Caco-2 (cell line): ENCODE results near the gene TMEM184B. TPM values are rescaled to one million over a fixed set of nuclear protein-coding genes. Genes with fewer than 3 reads are reported as not detected.

Source experiments
- BruUV-seq: library from RNA; stranded (reverse); fragments of 400-500 nt; replicated peaks from 2 replicates; lab custom pipeline; 2021; lab: Mats Ljungman, UMichigan
- CTCF ChIA-PET: fragments of 300-600 bp; sonication (Branson Sonifier 250); formaldehyde crosslinking; loops from one replicate; lab custom pipeline; 2022; ENCODE audit warnings: antibody characterized with exemption; lab: Charles Lee
- POLR2A ChIA-PET: fragments of 300-600 bp; sonication (Branson Sonifier 250); formaldehyde crosslinking; loops from one replicate; lab custom pipeline; 2022; ENCODE audit warnings: antibody characterized with exemption; lab: Charles Lee
- DNase-seq, 2 experiments: peaks; one replicate each; pipeline versions ENCODE4 v3.0.0 to v3.0.0-alpha.2; 2020 to 2022
- H3K27me3 ChIP-seq: replicated peaks from 2 replicates; pipeline ENCODE4 v1.6.0; 2011; ENCODE audit warnings: low read length; ENCODE audit not compliant: control insufficient read depth, insufficient read depth
- H3K36me3 ChIP-seq: 2 replicates; pipeline ENCODE4 v1.5.1; 2011; ENCODE audit warnings: low read length; ENCODE audit not compliant: control insufficient read depth, insufficient read depth
- H3K4me1 ChIP-seq: fragments of 250-450 bp; sonication (Bioruptor Pico); 2 replicates; pipeline ENCODE4 v1.5.1; 2020; ENCODE audit warnings: mild to moderate bottlenecking
- H3K4me3 ChIP-seq: 2 replicates; pipeline ENCODE4 v1.5.1; 2011; ENCODE audit warnings: low read depth, mild to moderate bottlenecking, control low read depth, low read length
- H3K9me3 ChIP-seq: fragments of 250-450 bp; sonication (Bioruptor Pico); 2 replicates; pipeline ENCODE4 v1.5.1; 2020; ENCODE audit warnings: mild to moderate bottlenecking, moderate library complexity
- H3K27ac Mint-ChIP-seq: one replicate; pipeline ENCODE4 v1.8.0; 2022; ENCODE audit warnings: mixed read lengths; ENCODE audit not compliant: unreplicated experiment
- H3K27me3 Mint-ChIP-seq: one replicate; pipeline ENCODE4 v1.8.0; 2022; ENCODE audit warnings: mixed read lengths; ENCODE audit not compliant: insufficient read depth, unreplicated experiment
- H3K36me3 Mint-ChIP-seq: one replicate; pipeline ENCODE4 v1.8.0; 2022; ENCODE audit warnings: mild to moderate bottlenecking, mixed read lengths; ENCODE audit not compliant: insufficient read depth, unreplicated experiment
- H3K4me1 Mint-ChIP-seq: one replicate; pipeline ENCODE4 v1.8.0; 2022; ENCODE audit warnings: low read depth, mixed read lengths; ENCODE audit not compliant: unreplicated experiment
- H3K4me3 Mint-ChIP-seq: one replicate; pipeline ENCODE4 v1.8.0; 2022; ENCODE audit warnings: mild to moderate bottlenecking, moderate library complexity, mixed read lengths; ENCODE audit not compliant: unreplicated experiment
- H3K9me3 Mint-ChIP-seq: one replicate; pipeline ENCODE4 v1.8.0; 2022; ENCODE audit warnings: mixed read lengths; ENCODE audit not compliant: unreplicated experiment
- intact Hi-C: fragments of 100-400 bp; cut with micrococcal nuclease; formaldehyde crosslinking; loops from one replicate; pipeline ENCODE4 v1.10.0; 2022; ENCODE audit not compliant: unreplicated experiment
- total RNA-seq: library from RNA; stranded (reverse); gene quantifications from 2 replicates; pipeline ENCODE4 v1.2.3, GENCODE V29; 2022
- TF ChIP-seq, protein P1 (sequence below), 2 experiments: fragments of 200-600 bp in 1 of 2; IDR thresholded peaks; 1 replicate in 1 of 2; 2 replicates in 1 of 2; pipeline versions ENCODE4 v1.5.1 to v1.8.0; 2011 to 2022; ENCODE audit warnings: antibody characterized with exemption in 1 of 2, control low read depth in 1 of 2, inconsistent platforms in 1 of 2, low read depth in 1 of 2, low read length in 1 of 2, mild to moderate bottlenecking in 1 of 2, moderate library complexity in 1 of 2; ENCODE audit not compliant: insufficient read depth in 1 of 2, severe bottlenecking in 1 of 2, unreplicated experiment in 1 of 2

TMEM184B gene
- total RNA-seq, 1 experiment from 2014 or later, result 53.3 TPM

DNA sequence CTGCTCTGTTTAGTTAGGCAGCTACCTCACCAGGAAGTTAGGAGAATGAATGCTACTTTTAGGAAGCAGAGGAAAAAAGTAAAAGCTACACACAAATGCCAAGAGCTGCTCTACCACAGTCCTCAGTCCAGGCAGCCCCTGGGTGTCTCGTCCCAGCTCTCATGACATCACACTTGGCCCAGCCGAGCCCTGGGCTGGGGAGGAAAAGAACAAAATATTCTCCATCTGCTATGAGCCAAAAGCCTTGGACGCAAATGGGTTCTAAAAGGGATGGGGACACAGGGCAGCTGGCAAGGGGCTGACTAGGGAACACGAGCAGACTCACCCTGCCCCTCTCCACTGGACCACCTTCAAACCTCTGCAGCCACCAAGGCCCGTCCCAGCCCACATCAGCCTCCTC, 26.1 kb downstream of the TMEM184B start:
- no peak overlapping the region for H3K27ac Mint-ChIP-seq
- no TSS peak for BruUV-seq
- H3K4me1 ChIP-seq, result no peaks in the 10 kb centered on the region
- TF ChIP-seq, protein P1, sequence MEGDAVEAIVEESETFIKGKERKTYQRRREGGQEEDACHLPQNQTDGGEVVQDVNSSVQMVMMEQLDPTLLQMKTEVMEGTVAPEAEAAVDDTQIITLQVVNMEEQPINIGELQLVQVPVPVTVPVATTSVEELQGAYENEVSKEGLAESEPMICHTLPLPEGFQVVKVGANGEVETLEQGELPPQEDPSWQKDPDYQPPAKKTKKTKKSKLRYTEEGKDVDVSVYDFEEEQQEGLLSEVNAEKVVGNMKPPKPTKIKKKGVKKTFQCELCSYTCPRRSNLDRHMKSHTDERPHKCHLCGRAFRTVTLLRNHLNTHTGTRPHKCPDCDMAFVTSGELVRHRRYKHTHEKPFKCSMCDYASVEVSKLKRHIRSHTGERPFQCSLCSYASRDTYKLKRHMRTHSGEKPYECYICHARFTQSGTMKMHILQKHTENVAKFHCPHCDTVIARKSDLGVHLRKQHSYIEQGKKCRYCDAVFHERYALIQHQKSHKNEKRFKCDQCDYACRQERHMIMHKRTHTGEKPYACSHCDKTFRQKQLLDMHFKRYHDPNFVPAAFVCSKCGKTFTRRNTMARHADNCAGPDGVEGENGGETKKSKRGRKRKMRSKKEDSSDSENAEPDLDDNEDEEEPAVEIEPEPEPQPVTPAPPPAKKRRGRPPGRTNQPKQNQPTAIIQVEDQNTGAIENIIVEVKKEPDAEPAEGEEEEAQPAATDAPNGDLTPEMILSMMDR (IDR thresholded peaks at IDR 0.05; ENCODE audit: insufficient read depth in 1 of 2, low read depth in 1 of 2, low read length in 1 of 2, severe bottlenecking in 1 of 2, unreplicated experiment in 1 of 2), result no peak
- peaks cover 9% of the 10 kb centered on the region for H3K36me3 Mint-ChIP-seq
- H3K9me3 Mint-ChIP-seq, result no peaks in the 10 kb centered on the region
- ChIA-PET POLR2A (no interaction called here), CTCF (no interaction called here)
- no peaks in the 10 kb centered on the region for H3K4me1 Mint-ChIP-seq
- no peak for DNase-seq
- no peaks in the 10 kb centered on the region for H3K9me3 ChIP-seq
- intact Hi-C loops, result no loop called here
- H3K36me3 ChIP-seq, result no peaks in the 10 kb centered on the region
- no peaks in the 10 kb centered on the region for H3K27me3 ChIP-seq
- H3K4me3 ChIP-seq, result no peak overlapping the region
- no peaks in the 10 kb centered on the region for H3K27me3 Mint-ChIP-seq
- H3K4me3 Mint-ChIP-seq, result no peak overlapping the region

DNA sequence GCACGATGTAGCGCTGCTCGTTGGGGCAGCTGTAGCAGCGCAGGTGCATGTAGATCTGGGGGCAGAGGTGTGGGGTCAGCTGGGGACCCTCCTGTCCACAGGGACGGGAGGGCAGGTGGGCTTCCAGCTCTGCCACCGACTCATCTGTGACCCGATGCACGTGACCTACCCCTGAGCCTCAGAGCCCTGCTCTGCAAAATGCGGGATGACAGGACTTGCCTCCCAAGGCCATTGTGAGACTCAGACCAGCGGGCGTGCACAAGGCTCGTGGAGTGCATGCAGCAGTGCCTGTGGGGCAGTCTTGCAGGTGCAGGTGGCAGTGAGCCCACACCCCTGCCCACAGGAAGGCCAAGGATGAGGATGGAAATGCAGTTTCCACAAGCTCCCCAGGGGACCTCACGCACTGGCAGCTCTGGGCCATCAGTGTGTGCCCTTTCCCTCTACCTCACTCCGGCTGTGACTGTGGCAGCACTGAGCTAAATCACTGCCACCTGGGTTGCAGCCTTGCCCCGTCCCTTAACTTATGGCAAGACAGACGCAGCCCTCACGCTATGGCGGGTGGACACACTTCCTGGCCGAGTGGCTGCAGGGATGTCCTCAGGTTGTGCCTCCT, 26.7 kb downstream of the TMEM184B start:
- ChIA-PET POLR2A (no interaction called here), CTCF (no interaction called here)
- H3K4me3 ChIP-seq, result no peak overlapping the region
- no peak overlapping the region for H3K4me3 Mint-ChIP-seq
- H3K4me1 ChIP-seq, result no peaks in the 10 kb centered on the region
- H3K36me3 Mint-ChIP-seq, result peaks cover 11% of the 10 kb centered on the region
- intact Hi-C loops, result no loop called here
- no peaks in the 10 kb centered on the region for H3K9me3 ChIP-seq
- no peak overlapping the region for H3K27ac Mint-ChIP-seq
- no peaks in the 10 kb centered on the region for H3K36me3 ChIP-seq
- TF ChIP-seq, protein P1 (IDR thresholded peaks at IDR 0.05; ENCODE audit: insufficient read depth in 1 of 2, low read depth in 1 of 2, low read length in 1 of 2, severe bottlenecking in 1 of 2, unreplicated experiment in 1 of 2), result no peak
- no TSS peak for BruUV-seq
- H3K27me3 ChIP-seq, result no peaks in the 10 kb centered on the region
- DNase-seq, result no peak
- H3K9me3 Mint-ChIP-seq, result no peaks in the 10 kb centered on the region
- no peaks in the 10 kb centered on the region for H3K27me3 Mint-ChIP-seq
- H3K4me1 Mint-ChIP-seq, result no peaks in the 10 kb centered on the region

DNA sequence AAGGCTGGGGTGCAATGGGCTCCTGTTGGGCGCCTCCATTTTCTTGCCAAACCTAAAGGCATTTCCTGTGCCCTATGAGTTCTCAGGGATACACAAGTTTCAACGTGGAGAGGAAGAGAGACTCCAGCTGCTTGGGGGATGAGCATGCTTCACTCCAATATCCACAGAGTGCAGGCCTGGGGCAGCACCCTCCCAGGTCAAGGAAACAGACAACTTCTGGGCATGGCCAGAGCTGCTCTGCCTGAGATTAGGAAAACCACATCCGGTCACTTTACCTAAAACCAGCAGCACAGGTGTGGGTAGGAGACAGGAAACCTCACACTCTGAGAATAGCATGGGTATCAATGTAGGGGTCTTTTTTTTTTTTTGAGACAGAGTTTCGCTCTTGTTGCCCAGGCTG, 28.7 kb downstream of the TMEM184B start:
- ChIA-PET CTCF (no interaction called here), POLR2A (no interaction called here)
- H3K9me3 Mint-ChIP-seq, result no peaks in the 10 kb centered on the region
- H3K4me1 ChIP-seq, result no peaks in the 10 kb centered on the region
- peaks cover 16% of the 10 kb centered on the region for H3K36me3 Mint-ChIP-seq
- TF ChIP-seq, protein P1 (IDR thresholded peaks at IDR 0.05; ENCODE audit: insufficient read depth in 1 of 2, low read depth in 1 of 2, low read length in 1 of 2, severe bottlenecking in 1 of 2, unreplicated experiment in 1 of 2), result no peak
- H3K4me3 Mint-ChIP-seq, result no peak overlapping the region
- H3K27me3 Mint-ChIP-seq, result no peaks in the 10 kb centered on the region
- H3K36me3 ChIP-seq, result no peaks in the 10 kb centered on the region
- no TSS peak for BruUV-seq
- no peaks in the 10 kb centered on the region for H3K9me3 ChIP-seq
- intact Hi-C loops, result no loop called here
- H3K27ac Mint-ChIP-seq, result no peak overlapping the region
- no peaks in the 10 kb centered on the region for H3K27me3 ChIP-seq
- no peaks in the 10 kb centered on the region for H3K4me1 Mint-ChIP-seq
- no peak for DNase-seq
- H3K4me3 ChIP-seq, result no peak overlapping the region
